ENCODE results near the gene CD200.
"Not testable (repeated sequence)": the region's sequence is repeated elsewhere in the genome, so short reads cannot be mapped to it uniquely, and the experiment has no call there.

Gene CD200

DNA sequence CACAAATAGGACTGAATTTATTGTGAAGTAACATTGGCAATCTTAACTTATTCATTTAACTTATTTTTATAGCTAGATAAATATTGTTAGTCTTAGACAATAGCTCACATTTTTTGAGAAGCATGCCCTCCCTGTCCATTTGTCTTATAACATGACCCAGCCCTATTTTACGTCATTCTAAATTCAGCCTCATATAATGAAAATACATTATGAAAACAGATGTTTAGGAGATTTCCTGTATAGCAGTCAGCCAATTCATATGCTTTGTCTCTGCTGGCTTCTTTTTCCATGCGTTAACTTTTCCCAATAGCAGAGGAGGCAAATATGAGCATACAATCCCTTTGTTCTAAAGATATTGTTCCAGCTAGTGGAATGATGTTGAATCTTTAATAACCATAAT is 29.3 kb downstream of the CD200 start:
- no peak for DNase-seq

- DNase-seq: no peak
These were observed 31.3 kb downstream of the CD200 start for GRCh38 chr3:112364291-112364690.

DNA sequence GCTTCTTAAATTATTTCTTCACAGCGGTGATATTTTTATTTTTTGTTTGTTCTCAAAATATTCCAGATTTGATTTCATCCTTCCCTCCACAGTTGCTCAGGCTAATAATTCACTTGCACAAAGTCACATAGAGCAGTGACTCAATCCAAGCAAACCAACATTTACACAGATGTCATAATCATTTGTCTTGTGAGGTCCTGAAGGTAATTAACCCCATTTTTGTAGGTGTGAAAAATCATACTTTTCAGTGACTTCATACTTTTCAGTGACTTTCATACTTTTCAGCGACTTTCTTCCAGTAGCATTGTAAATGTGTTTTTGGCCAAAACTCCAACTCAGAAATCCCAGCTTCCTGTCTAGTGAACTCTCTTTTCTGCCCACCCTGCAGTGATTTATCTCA is 32.1 kb downstream of the CD200 start:
- no peak for DNase-seq

- DNase-seq: no peak
These were observed 32.7 kb downstream of the CD200 start for GRCh38 chr3:112365636-112366035.

GRCh38 chr3:112366522-112366921 is 33.6 kb downstream of the CD200 start:
- DNase-seq: no peak

DNA sequence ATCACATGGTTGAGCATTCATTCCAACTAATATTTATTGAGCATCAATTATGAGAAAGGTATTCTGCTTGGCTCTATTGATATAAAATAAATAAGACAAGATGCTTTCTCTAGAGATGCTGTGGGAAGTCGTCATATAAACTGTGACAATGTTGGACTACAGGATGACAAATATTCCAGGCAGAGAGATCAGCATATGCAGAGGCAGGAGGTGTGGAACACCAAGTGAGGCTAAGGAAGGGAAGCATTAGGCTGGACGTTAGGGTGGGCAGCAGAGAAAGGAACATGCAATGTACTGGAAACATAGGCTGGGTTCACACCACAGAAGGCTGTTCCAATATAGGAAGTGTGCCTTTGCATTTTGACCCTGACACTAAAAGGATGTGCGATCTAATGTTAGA is 38.6 kb downstream of the CD200 start:
- no peak for DNase-seq

GRCh38 chr3:112372396-112372795 is 39.4 kb downstream of the CD200 start:
- DNase-seq: no peak

GRCh38 chr3:112373476-112373875 is 40.5 kb downstream of the CD200 start:
- no peak for DNase-seq

GRCh38 chr3:112373924-112374323 is 41.0 kb downstream of the CD200 start:
- DNase-seq: no peak

DNA sequence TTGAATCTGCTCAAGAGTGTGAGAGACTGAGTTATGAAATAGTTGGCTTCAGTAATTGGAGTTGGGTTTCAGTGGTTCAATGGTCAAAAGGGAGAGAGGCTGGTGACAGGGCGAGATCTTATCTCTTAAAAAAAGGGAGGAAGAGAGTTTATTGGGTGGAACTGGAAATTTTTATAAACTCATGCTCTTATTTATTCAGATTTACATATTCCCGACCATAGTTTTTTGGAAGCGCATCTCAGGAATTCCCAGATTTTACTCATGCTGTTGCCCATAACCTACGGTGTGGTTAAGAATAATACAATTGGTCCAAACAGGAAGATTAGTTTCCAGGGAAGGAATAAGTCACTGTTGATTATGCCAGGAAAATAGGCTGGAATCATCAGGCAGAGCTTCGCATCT is 41.4 kb downstream of the CD200 start:
- DNase-seq: no peak

DNA sequence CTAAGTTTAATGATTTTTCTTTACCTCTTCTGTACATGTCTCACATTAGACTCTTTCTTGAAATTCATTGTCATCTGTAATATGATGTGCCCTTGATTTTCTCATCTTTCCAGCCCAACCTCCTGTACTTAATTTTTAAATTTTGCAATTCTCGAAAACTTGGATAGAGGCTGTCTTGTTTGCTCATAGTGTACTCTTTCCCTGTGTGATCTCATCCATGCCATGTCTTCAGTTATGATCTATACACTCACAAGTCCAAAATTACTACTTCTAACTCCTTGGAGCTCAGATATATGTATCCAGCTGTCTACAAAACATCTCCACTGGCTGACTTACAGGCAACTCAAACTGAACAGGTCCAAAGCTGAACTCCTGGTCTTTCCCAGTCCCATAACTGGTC is 42.2 kb downstream of the CD200 start:
- no peak for DNase-seq

- DNase-seq: no peak
These were observed 43.4 kb downstream of the CD200 start for GRCh38 chr3:112376241-112376911.

DNA sequence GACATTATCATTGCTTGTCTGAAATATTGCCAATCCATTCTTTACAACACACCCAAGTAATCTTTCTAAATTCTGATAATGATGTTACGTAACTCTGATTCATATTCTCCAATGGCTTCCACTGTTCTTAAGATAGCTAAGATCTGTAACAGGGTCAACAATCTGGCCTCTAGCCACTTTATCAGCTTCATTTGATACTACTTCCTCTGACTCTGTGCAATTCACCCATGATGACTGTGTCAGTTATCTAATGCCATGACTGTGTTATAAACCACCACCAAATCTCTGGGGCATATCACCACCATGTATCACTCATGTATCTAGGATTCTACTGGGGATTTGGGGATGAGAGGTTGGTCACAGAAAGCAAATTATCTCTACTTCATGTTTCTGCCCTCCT is 44.0 kb downstream of the CD200 start:
- no peak for DNase-seq

GRCh38 chr3:112377568-112378071 is 44.7 kb downstream of the CD200 start:
- no peak for DNase-seq

GRCh38 chr3:112378347-112378746 is 45.4 kb downstream of the CD200 start:
- not testable (repeated sequence) for DNase-seq

GRCh38 chr3:112379020-112379690 is 46.2 kb downstream of the CD200 start:
- no peak for DNase-seq

DNA sequence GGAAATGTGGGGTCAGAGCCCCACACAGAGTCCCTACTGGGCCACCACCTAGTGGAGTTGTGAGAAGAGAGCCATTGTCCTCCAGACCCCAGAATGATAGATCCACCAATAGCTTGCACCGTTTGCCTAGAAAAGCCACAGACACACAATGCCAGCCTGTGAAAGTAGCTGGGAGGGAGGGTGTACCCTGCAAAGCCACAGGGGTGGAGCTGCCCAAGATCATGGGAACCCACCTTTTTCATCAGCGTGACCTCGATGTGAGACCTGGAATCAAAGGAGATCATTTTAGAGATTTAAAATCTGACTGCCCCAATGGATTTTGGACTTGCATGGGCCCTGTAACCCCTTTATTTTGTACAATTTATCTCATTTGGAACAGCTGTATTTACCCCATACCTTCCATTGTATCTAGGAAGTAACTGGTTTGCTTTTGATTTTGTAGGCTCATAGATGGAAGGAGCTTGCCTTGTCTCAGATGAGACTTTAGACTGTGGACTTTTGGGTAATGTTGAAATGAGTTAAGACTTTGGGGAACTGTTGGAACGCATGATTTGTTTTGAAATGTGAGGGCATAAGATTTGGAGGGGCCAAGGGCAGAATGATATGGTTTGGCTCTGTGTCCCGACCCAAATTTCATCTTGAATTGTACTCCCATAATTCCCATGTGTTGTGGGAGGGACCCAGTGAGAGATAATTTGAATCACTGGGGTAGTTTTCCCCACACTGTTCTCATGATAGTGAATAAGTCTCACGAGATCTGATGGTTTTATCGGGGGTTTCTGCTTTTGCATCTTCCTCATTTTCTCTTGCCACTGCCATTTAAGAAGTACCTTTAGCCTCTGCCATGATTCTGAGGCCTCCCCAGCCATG is 49.0 kb downstream of the CD200 start:
- DNase-seq: no peak

- DNase-seq: no peak
These were observed 49.7 kb downstream of the CD200 start for GRCh38 chr3:112382543-112383160.

DNA sequence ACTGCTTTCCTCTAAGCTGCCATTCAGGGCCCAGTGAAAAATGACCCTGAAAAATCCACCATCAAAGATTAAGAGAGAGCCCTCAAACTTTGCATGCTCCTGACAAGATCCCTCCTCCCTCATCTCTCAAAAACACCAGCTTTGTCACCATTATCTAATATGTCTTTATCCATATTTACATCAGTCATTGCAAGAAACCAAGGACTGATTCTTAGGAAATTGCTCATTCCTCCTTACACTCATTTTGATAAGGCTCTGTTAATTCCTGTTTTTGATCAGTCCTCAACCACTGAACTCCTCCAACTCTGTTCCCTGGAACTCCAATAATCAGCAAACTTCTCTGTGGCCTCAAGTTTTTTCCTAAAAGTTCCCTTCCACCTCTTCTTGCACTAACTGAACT is 51.8 kb downstream of the CD200 start:
- no peak for DNase-seq

DNA sequence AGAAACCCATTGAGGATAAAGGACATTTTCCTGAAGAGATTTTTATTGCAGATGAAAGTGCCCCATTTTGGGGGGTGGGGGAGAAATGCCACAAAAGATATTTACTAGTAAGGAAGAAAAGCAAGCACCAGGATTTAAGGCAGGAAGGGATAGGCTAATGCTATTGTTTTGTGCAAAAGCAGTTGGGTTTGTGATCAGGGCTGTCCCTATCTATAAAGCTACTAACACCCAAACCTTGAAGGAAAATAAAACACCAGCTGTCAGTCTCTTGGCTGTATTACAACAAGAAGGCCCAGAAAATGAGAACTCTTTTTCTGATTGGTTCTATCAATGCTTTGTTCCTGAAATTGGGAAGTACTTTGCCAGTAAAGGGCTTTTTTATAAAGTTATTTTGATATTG is 56.0 kb downstream of the CD200 start:
- no peak for DNase-seq

GRCh38 chr3:112389961-112390360 is 57.0 kb downstream of the CD200 start:
- DNase-seq: no peak

DNA sequence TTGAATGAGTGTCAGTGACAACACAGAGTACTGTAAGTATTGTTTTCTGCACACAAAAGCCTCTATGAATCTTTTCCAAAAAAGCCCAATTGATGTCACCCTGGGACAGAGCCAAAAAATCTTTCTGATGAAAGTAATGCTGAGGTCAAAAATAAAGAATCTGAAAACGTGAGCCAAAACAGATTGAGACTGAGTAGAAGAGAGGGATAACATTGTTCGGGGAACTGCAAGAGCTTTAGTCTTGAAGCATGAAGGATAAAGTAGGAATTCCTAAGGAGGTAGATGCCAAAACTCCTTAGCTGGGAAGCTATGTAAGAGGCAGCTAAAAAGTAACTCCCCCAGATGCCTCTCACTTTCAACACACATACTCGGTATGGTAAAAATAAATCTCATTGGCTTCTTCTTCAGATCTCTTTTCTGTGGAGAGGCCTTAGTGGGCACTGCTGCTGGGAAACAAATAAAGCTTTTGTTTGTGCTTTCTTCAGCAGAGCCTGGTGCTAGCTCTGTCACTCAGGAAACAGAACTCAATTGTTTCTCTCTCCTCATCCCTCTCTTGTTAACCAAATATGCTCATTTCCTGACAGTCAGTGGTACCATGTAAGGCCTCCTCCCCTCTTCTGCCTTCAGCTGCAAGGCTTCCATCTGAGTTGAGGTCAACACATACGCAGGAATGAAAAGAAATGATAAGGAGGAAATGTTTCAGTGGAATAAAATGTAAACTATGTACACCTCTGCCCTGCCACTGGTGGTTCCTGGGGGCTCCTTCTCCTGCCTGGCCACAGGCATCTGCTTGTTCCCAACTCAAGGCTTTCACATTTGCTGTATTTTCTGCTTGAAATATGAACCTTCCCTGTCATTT is 58.1 kb downstream of the CD200 start:
- no peak for DNase-seq

All from NCI-H446 treated with DMSO at 0.1 percent for 48 hours (cell line).